Measurements from ENCODE around the gene SLC9A9.

SLC9A9 gene

GRCh38 chr3:143848704-143849103, 436 bp upstream of the SLC9A9 start:
- no peak for DNase-seq (ENCODE audit: low read depth in 1 of 2, low spot score in 1 of 2)

GRCh38 chr3:143843587-143843986, 4.7 kb downstream of the SLC9A9 start:
- no peak for DNase-seq (ENCODE audit: low read depth in 1 of 2, low spot score in 1 of 2)

- DNase-seq (ENCODE audit: low read depth in 1 of 2, low spot score in 1 of 2): no peak
Measured at GRCh38 chr3:143840636-143841035, 7.6 kb downstream of the SLC9A9 start.

- no peak for DNase-seq (ENCODE audit: low read depth in 1 of 2, low spot score in 1 of 2)
Measured at GRCh38 chr3:143839980-143840379, 8.3 kb downstream of the SLC9A9 start.

- DNase-seq (ENCODE audit: low read depth in 1 of 2, low spot score in 1 of 2): no peak
Measured at GRCh38 chr3:143837076-143837475, 11.2 kb downstream of the SLC9A9 start.

GRCh38 chr3:143835312-143835711, 13.0 kb downstream of the SLC9A9 start:
- no peak for DNase-seq (ENCODE audit: low read depth in 1 of 2, low spot score in 1 of 2)

GRCh38 chr3:143832433-143832832, 15.8 kb downstream of the SLC9A9 start:
- DNase-seq (ENCODE audit: low read depth in 1 of 2, low spot score in 1 of 2): no peak

GRCh38 chr3:143831994-143832393, 16.3 kb downstream of the SLC9A9 start:
- no peak for DNase-seq (ENCODE audit: low read depth in 1 of 2, low spot score in 1 of 2)

- no peak for DNase-seq (ENCODE audit: low read depth in 1 of 2, low spot score in 1 of 2)
Measured at GRCh38 chr3:143831208-143831607, 17.1 kb downstream of the SLC9A9 start.

GRCh38 chr3:143830786-143831185, 17.5 kb downstream of the SLC9A9 start:
- DNase-seq (ENCODE audit: low read depth in 1 of 2, low spot score in 1 of 2): no peak

GRCh38 chr3:143830063-143830462, 18.2 kb downstream of the SLC9A9 start:
- DNase-seq (ENCODE audit: low read depth in 1 of 2, low spot score in 1 of 2): no peak

- no peak for DNase-seq (ENCODE audit: low read depth in 1 of 2, low spot score in 1 of 2)
Measured at GRCh38 chr3:143827425-143827824, 20.8 kb downstream of the SLC9A9 start.

- no peak for DNase-seq (ENCODE audit: low read depth in 1 of 2, low spot score in 1 of 2)
Measured at GRCh38 chr3:143826296-143826695, 22.0 kb downstream of the SLC9A9 start.

GRCh38 chr3:143825513-143825912, 22.8 kb downstream of the SLC9A9 start:
- no peak for DNase-seq (ENCODE audit: low read depth in 1 of 2, low spot score in 1 of 2)

- no peak for DNase-seq (ENCODE audit: low read depth in 1 of 2, low spot score in 1 of 2)
Measured at GRCh38 chr3:143824735-143825385, 23.4 kb downstream of the SLC9A9 start.

GRCh38 chr3:143822798-143823197, 25.5 kb downstream of the SLC9A9 start:
- no peak for DNase-seq (ENCODE audit: low read depth in 1 of 2, low spot score in 1 of 2)

GRCh38 chr3:143822374-143822773, 25.9 kb downstream of the SLC9A9 start:
- no peak for DNase-seq (ENCODE audit: low read depth in 1 of 2, low spot score in 1 of 2)

- DNase-seq (ENCODE audit: low read depth in 1 of 2, low spot score in 1 of 2): no peak
Measured at GRCh38 chr3:143821862-143822261, 26.4 kb downstream of the SLC9A9 start.

- no peak for DNase-seq (ENCODE audit: low read depth in 1 of 2, low spot score in 1 of 2)
Measured at GRCh38 chr3:143820466-143821221, 27.6 kb downstream of the SLC9A9 start.

GRCh38 chr3:143819890-143820289, 28.4 kb downstream of the SLC9A9 start:
- DNase-seq (ENCODE audit: low read depth in 1 of 2, low spot score in 1 of 2): no peak

GRCh38 chr3:143814443-143814889, 33.8 kb downstream of the SLC9A9 start:
- no peak for DNase-seq (ENCODE audit: low read depth in 1 of 2, low spot score in 1 of 2)

- DNase-seq (ENCODE audit: low read depth in 1 of 2, low spot score in 1 of 2): no peak
Measured at GRCh38 chr3:143812481-143812880, 35.8 kb downstream of the SLC9A9 start.

GRCh38 chr3:143811602-143812001, 36.7 kb downstream of the SLC9A9 start:
- DNase-seq (ENCODE audit: low read depth in 1 of 2, low spot score in 1 of 2): no peak
